ENCODE measurements around the gene SUPT5H. TPM values are rescaled to one million over a fixed set of nuclear protein-coding genes. Genes with fewer than 3 reads are reported as not detected.

The SUPT5H gene
- total RNA-seq, result 37.2 and 42.9 TPM in 2 replicates

GRCh38 chr19:39445196-39446111, at the start of gene SUPT5H:
TSS of gene SUPT5H (plus strand) at chr19:39445582. CDS start at chr19:39445891, 309 bp downstream.

GRCh38 chr19:39406656-39407409, 38.5 kb upstream of the SUPT5H start, which contains the start of gene ZFP36:
TSS of gene ZFP36 (plus strand) at chr19:39406847. CDS start at chr19:39406905, 58 bp downstream.

GRCh38 chr19:39412100-39412866, 33.1 kb upstream of the SUPT5H start, which contains the start of gene PLEKHG2:
TSS of gene PLEKHG2 (plus strand) at chr19:39412669. CDS start at chr19:39414087, 1,418 bp downstream.

GRCh38 chr19:39435499-39436349, 9.7 kb upstream of the SUPT5H start, which contains the start of gene RPS16:
TSS of gene RPS16 (minus strand) at chr19:39435949. CDS start at chr19:39435895, 54 bp downstream.

GRCh38 chr19:39480337-39481228, 35.2 kb downstream of the SUPT5H start, which contains the start of gene TIMM50:
TSS of gene TIMM50 (plus strand) at chr19:39480838. CDS start at chr19:39480854, 16 bp downstream.

GRCh38 chr19:39498798-39499642, 53.6 kb downstream of the SUPT5H start, which contains the start of gene DLL3:
TSS of gene DLL3 (plus strand) at chr19:39498947. CDS start at chr19:39498975, 28 bp downstream.

GRCh38 chr19:39514840-39515550, 69.6 kb downstream of the SUPT5H start, which contains the start of gene SELENOV:
TSS of gene SELENOV (plus strand) at chr19:39515139. CDS start at chr19:39515213, 74 bp downstream.

Other genes starting within 250 kb of the SUPT5H start
- not detected in 2 replicates for gene NCCRP1, start 248.6 kb upstream of the SUPT5H start, total RNA-seq
- not detected in 2 replicates for gene SYCN, start 241.3 kb upstream of the SUPT5H start, total RNA-seq
- gene IFNL3, start 200.6 kb upstream of the SUPT5H start, total RNA-seq, result not detected in 2 replicates
- gene IFNL4, start 196.7 kb upstream of the SUPT5H start, total RNA-seq, result not detected in 2 replicates
- not detected in 2 replicates for gene IFNL2, start 177.2 kb upstream of the SUPT5H start, total RNA-seq
- not detected in 2 replicates for gene IFNL1, start 149.2 kb upstream of the SUPT5H start, total RNA-seq
- gene LRFN1, start 124.7 kb upstream of the SUPT5H start, total RNA-seq, result 0.22 and 0.43 TPM in 2 replicates
- gene GMFG, start 109.5 kb upstream of the SUPT5H start, total RNA-seq, result 326 and 329 TPM in 2 replicates
- 21.3 and 27.1 TPM in 2 replicates for gene SAMD4B, start 103.2 kb upstream of the SUPT5H start, total RNA-seq
- gene PAF1, start 54.5 kb upstream of the SUPT5H start, total RNA-seq, result 23.8 and 24.8 TPM in 2 replicates
- gene MED29, start 54.2 kb upstream of the SUPT5H start, total RNA-seq, result 11.4 and 12.5 TPM in 2 replicates
- gene ZFP36, start 38.7 kb upstream of the SUPT5H start, total RNA-seq, result 2.0 and 7.6 TPM in 2 replicates
- 12.9 and 23.0 TPM in 2 replicates for gene PLEKHG2, start 32.9 kb upstream of the SUPT5H start, total RNA-seq
- gene RPS16, start 9.6 kb upstream of the SUPT5H start, total RNA-seq, result 108 and 134 TPM in 2 replicates
- gene TIMM50, start 35.3 kb downstream of the SUPT5H start, total RNA-seq, result 35.5 and 38.6 TPM in 2 replicates
- gene DLL3, start 53.4 kb downstream of the SUPT5H start, total RNA-seq, result 0.09 and 0.11 TPM in 2 replicates
- gene SELENOV, start 69.6 kb downstream of the SUPT5H start, total RNA-seq, result not detected in 2 replicates
- gene EID2B, start 87.3 kb downstream of the SUPT5H start, total RNA-seq, result 2.9 and 5.3 TPM in 2 replicates
- 13.5 and 15.0 TPM in 2 replicates for gene EID2, start 94.6 kb downstream of the SUPT5H start, total RNA-seq
- not detected in 2 replicates for gene LGALS13, start 156.9 kb downstream of the SUPT5H start, total RNA-seq
- not detected in 2 replicates for gene LGALS16, start 210.3 kb downstream of the SUPT5H start, total RNA-seq